Breast epithelium (tissue), 4 donors: Measurements from ENCODE around the gene MT3. TPM values are rescaled to one million over a fixed set of nuclear protein-coding genes. Genes with fewer than 3 reads are reported as not detected.

Experiments used
- DNase-seq, 2 donors: peaks; one replicate each; pipeline ENCODE4 v3.0.0-alpha.2; 2019; ENCODE audit warnings: low spot score in 2 of 2
- H3K27ac ChIP-seq, 2 donors: fragments of 200-600 bp; sonication (generic) in 1 of 2; one replicate each; pipeline ENCODE4 v1.5.1; 2016 to 2019; ENCODE audit warnings: mild to moderate bottlenecking in 1 of 2
- H3K27me3 ChIP-seq, 2 donors: fragments of 200-600 bp; sonication (generic) in 1 of 2; one replicate each; pipeline versions ENCODE4 v1.5.1 to v1.6.0; 2017 to 2019; ENCODE audit warnings: control low read depth in 1 of 2, mild to moderate bottlenecking in 1 of 2
- H3K36me3 ChIP-seq: fragments of 200-600 bp; one replicate; pipeline ENCODE4 v1.5.1; 2019
- H3K4me1 ChIP-seq, 2 donors: fragments of 200-600 bp; sonication (generic); one replicate each; pipeline ENCODE4 v1.5.1; 2016 to 2019; ENCODE audit warnings: control low read depth in 1 of 2
- H3K4me3 ChIP-seq, 3 donors: fragments of 200-600 bp; sonication (generic); 1 replicate in 2 of 3; 2 replicates in 1 of 3; pipeline ENCODE4 v1.5.1; 2016 to 2019; ENCODE audit warnings: mild to moderate bottlenecking in 3 of 3, moderate library complexity in 2 of 3
- H3K9me3 ChIP-seq, 2 donors: fragments of 200-600 bp; sonication (generic) in 1 of 2; one replicate each; pipeline ENCODE4 v1.5.1; 2016 to 2019; ENCODE audit warnings: control low read depth in 1 of 2
- POLR2A ChIP-seq: fragments of 450-650 bp; IDR thresholded peaks from one replicate; pipeline ENCODE4 v1.6.1; 2016; ENCODE audit warnings: antibody characterized with exemption, mild to moderate bottlenecking, moderate library complexity
- POLR2AphosphoS5 ChIP-seq, 3 donors: sonication (generic); formaldehyde crosslinking; IDR thresholded peaks; one replicate each; pipeline ENCODE4 v1.6.1; 2017; ENCODE audit warnings: antibody characterized with exemption in 3 of 3
- intact Hi-C: fragments of 100-400 bp; cut with DNase I; formaldehyde crosslinking; loops from one replicate; pipeline ENCODE4 v1.15.1; 2023; ENCODE audit warnings: low total_unique reads
- total RNA-seq, 3 donors: library from RNA; depleted of rRNA; stranded (reverse); fragments of >200 nt; gene quantifications; one replicate each; pipeline ENCODE4 v1.1.0, GENCODE V29; 2016
- TF ChIP-seq, protein P1 (sequence below), 3 donors: fragments of 450-650 bp; IDR thresholded peaks; one replicate each; pipeline ENCODE4 v1.5.1; 2016 to 2017; ENCODE audit warnings: antibody characterized with exemption in 3 of 3, mild to moderate bottlenecking in 3 of 3, moderate library complexity in 3 of 3

Gene MT3
- total RNA-seq, 3 donors from 2014 or later = not detected

DNA sequence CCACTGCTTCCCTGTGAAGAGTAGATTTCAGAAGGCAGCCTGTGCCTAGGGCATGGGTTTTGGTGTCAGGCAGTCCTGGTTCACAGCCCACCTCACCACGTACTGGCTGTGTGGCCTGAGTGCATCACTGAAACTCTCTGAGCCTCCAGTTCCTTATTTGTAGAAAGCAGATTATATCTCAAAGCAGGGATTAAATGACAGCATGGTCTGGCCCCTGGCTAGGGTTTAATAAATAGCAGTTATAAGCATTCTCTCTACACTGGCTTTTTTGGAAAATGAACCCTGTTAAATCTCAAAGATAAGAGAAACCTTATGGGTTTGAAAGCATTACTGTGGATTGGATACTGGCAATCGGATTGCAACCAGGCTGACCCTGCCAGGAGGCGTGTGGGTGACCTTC lies 40.2 kb downstream of the MT3 start:
- no peak for DNase-seq
- Histone ChIP-seq H3K4me1 (no peaks in the 10 kb centered on the region), H3K36me3 (no peaks in the 10 kb centered on the region), H3K4me3 (no peak overlapping the region), H3K27ac (peak overlapping the region; percentile 40 to 41), H3K27me3 (no peaks in the 10 kb centered on the region), H3K9me3 (no peaks in the 10 kb centered on the region)
- intact Hi-C loops = no loop called here
- TF ChIP-seq POLR2AphosphoS5 (IDR thresholded peaks at IDR 0.05) = no peak
- TF ChIP-seq, protein P1, sequence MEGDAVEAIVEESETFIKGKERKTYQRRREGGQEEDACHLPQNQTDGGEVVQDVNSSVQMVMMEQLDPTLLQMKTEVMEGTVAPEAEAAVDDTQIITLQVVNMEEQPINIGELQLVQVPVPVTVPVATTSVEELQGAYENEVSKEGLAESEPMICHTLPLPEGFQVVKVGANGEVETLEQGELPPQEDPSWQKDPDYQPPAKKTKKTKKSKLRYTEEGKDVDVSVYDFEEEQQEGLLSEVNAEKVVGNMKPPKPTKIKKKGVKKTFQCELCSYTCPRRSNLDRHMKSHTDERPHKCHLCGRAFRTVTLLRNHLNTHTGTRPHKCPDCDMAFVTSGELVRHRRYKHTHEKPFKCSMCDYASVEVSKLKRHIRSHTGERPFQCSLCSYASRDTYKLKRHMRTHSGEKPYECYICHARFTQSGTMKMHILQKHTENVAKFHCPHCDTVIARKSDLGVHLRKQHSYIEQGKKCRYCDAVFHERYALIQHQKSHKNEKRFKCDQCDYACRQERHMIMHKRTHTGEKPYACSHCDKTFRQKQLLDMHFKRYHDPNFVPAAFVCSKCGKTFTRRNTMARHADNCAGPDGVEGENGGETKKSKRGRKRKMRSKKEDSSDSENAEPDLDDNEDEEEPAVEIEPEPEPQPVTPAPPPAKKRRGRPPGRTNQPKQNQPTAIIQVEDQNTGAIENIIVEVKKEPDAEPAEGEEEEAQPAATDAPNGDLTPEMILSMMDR (IDR thresholded peaks at IDR 0.05) = no peak
- no peak for TF ChIP-seq POLR2A

DNA sequence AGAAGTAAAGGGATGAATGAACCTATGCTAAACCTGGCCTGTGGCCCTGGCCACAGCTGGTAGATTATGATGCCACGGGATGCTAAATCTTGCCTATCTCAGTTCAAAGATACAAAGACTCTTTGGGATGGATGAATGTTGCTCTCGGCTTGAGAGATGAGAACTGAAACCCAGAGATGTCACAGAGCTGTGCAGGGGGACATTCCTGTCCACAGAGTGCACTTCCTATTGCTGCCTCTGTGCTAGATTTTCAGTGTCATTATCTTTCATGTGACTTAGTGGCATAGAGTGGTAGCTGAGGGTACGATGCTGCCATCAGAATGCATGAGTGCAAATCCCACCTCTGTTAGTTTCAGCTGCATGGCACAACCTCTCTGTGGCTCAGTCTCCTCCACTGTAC lies 40.8 kb downstream of the MT3 start:
- DNase-seq = no peak
- no peaks in the 10 kb centered on the region for H3K9me3 ChIP-seq
- no peaks in the 10 kb centered on the region for H3K36me3 ChIP-seq
- H3K4me3 ChIP-seq = no peak overlapping the region
- intact Hi-C loops = no loop called here
- TF ChIP-seq POLR2A = no peak
- TF ChIP-seq, protein P1 (IDR thresholded peaks at IDR 0.05) = no peak
- TF ChIP-seq POLR2AphosphoS5 (IDR thresholded peaks at IDR 0.05) = no peak
- H3K4me1 ChIP-seq = no peaks in the 10 kb centered on the region
- H3K27ac ChIP-seq = no peak overlapping the region
- no peaks in the 10 kb centered on the region for H3K27me3 ChIP-seq

DNA sequence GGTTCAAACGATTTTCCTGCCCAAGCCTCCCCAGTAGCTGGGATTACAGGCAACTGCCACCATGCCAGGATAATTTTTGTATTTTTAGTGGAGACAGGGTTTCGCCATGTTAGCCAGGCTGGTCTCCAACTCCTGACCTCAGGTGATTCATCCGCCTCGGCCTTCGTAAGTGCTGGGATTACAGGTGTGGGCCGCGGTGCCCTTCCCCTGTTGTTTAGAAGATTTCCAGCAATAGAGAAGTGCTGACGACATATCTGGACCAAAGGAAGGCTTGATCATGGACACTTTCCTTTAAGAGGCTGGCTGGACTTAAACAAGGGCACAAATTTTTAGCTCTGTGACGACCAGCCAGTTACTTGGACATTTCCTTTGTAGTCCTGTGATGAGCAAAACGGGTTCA lies 41.9 kb downstream of the MT3 start:
- Histone ChIP-seq H3K36me3 (no peaks in the 10 kb centered on the region), H3K9me3 (no peaks in the 10 kb centered on the region), H3K4me1 (no peaks in the 10 kb centered on the region), H3K4me3 (peak overlapping the region in 2 of 3 donors; percentile 66 to 80), H3K27ac (peak overlapping the region; percentile 77 to 86), H3K27me3 (no peaks in the 10 kb centered on the region)
- intact Hi-C loops = no loop called here
- DNase-seq = no peak
- TF ChIP-seq POLR2AphosphoS5 (IDR thresholded peaks at IDR 0.05) = no peak
- TF ChIP-seq, protein P1 (IDR thresholded peaks at IDR 0.05) = no peak
- no peak for TF ChIP-seq POLR2A

GRCh38 chr16:56631832-56632155 lies 42.5 kb downstream of the MT3 start:
- TF ChIP-seq, protein P1 (IDR thresholded peaks at IDR 0.05) = no peak
- no peaks in the 10 kb centered on the region for H3K36me3 ChIP-seq
- no peak for DNase-seq
- intact Hi-C loops = no loop called here
- peak overlapping the region; percentile 56 to 80 (median 66) for H3K4me3 ChIP-seq
- peak overlapping the region; percentile 77 to 86 for H3K27ac ChIP-seq
- H3K9me3 ChIP-seq = no peaks in the 10 kb centered on the region
- no peaks in the 10 kb centered on the region for H3K27me3 ChIP-seq
- no peaks in the 10 kb centered on the region for H3K4me1 ChIP-seq

- H3K4me1 ChIP-seq = no peaks in the 10 kb centered on the region
- DNase-seq = no peak
- intact Hi-C loops = no loop called here
- H3K4me3 ChIP-seq = peak within 1 kb of the TSS; percentile 56 to 80 (median 66)
- no peaks in the 10 kb centered on the region for H3K9me3 ChIP-seq
- no peaks in the 10 kb centered on the region for H3K36me3 ChIP-seq
- H3K27ac ChIP-seq = peak within 1 kb of the TSS; percentile 77 to 86
- no peaks in the 10 kb centered on the region for H3K27me3 ChIP-seq
- TF ChIP-seq, protein P1 (IDR thresholded peaks at IDR 0.05) = no peak
- TF ChIP-seq POLR2A = no peak
- peak; percentile 14 to 76 (median 35) for TF ChIP-seq POLR2AphosphoS5 (IDR thresholded peaks at IDR 0.05)
Measured at GRCh38 chr16:56632156-56632847, 43.0 kb downstream of the MT3 start, which contains the start of gene MT1M. Gene MT1M (plus strand): TSS chr16:56632659. CDS start chr16:56632732, 73 bp downstream.
